T-helper 1 cell (primary cell): ENCODE measurements around the gene ROPN1B.
"Not testable (repeated sequence)": the region's sequence is repeated elsewhere in the genome, so short reads cannot be mapped to it uniquely, and the experiment has no call there.

Experiments
- DNase-seq, 5 donors: peaks; one replicate each; pipeline ENCODE4 v3.0.0-alpha.2; 2012 to 2020

Gene ROPN1B

DNA sequence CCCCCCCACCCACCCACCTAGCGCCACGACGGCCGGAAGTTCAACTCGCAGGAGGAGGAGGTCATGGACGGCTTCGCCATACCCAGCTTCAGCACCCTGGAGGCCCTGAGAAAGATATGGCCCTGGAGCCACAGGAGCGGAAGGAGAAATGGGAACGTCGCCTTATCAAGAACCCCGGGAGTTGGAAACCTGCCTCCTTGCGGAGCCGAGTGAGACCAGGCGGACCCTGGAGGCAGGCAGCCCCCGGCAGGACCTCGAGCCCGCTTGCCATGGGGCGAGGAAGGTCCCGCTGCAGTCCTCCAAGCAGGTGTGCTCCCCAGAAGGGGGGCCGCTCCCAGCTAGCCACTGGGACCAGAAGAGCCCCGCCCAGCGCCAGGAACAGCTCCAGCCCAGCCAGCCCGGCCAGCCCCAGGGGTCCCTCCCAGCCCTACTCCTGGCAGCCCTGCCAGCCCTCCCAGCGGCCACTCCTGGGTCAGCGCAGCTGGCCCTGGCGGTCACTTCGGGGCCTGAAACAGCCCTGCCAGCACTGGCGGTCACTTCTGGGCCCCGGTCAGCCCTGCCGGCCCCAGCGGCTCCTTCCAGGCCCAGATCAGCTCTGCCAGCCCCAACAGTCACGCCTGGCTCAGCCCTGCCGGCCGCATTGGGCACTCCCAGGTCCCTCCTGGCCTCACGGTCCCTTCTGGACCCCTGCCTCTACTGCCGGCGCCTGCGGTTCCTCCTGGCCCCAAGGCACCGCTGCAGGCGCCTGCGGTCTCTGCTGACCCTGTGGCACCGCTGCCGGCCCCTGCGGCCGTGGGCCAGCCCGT is 10.3 kb upstream of the ROPN1B start:
- peak in 1 of 5 donors; percentile 7 for DNase-seq

DNA sequence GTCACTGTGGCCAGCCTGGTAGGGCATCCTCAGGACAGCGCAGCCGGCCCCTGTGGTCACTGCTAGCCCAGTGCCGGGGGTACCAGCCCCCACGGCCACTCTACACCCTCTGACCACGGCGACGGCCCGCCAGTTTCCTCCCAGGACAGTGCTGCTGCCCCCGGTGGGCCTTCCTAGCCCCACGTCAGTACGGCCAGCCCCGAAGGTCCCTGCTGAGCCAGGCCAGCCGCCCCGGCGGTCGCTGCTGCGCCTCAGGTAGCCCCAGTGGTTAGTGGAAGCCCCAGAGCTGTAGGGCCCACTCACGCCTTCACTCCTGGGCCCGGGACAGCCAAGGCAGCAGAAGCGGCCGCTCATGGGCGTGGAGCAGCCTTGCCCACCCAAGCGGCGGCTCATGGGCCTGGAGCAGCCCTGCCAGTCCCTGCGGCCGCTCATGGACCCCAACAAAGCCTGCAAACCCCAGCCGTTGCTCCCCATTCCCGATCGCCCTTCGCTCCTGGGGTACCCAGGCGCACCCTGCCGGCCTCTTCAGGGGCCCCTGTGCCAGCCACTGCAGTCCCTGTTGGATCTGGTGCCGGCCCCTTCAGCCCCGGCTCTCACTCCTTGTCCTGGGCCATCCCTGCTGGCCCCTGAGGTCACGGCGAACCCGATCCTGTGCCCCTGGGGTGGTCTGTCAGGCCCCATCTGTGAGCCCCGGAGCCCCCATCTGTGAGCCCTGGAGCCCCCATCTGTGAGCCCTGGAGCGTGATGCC is 9.5 kb upstream of the ROPN1B start:
- DNase-seq: peak in 1 of 5 donors; percentile 14

DNA sequence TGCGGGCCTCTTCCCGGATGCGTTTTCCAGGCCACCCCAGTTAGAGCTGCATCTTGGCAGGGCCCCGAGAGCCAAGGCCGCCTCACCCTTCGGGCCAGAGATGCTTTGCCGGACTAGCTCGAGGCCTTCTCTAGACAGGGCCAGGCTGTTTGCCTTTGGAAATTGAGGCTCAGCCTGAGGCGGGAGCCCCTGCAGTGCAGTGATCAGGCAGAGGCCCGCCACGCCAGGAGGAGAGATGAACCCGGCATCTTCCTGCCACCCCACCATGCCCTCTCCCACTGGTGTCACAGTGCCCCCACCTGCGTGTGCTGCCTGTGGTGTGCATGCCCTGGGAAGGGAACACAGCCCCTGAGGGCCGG is 8.9 kb upstream of the ROPN1B start:
- no peak for DNase-seq

- DNase-seq: no peak
These were observed 8.3 kb upstream of the ROPN1B start for GRCh38 chr3:125960456-125961288.

DNA sequence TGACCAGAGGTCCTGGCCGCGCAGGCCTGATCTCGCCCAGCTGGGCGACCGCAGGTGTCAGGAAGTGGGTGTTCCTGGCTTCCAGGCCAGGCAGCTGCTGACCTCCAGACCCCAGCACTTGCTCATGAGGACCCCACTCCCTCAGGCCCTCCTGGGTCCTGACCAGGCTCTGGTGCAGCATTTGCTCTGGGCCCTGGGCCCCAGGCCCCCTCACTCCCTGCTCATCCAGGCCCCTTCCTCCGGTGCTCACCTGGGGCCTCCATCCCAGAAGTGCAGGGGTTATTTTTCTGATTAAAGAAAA is 7.7 kb upstream of the ROPN1B start:
- DNase-seq: no peak

DNA sequence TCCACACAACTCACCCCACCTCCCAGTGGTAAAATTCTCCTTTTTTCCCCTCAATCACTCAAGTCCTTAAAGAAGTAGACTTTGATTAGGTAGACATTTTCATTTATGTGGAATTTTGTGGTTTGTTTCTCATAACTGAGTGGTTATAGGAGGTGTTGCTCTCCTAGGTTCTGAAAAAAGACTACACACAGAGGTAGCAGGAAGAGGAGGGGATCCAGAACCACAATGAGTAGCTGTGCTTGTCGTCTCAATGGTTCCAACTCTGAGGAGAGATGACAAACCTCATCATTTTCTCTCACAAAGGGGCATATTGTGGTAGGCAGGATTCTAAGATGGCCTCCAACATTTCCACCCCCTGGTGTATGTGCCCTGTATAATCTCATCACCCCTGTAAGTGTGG is 5.1 kb upstream of the ROPN1B start:
- DNase-seq: not testable (repeated sequence)

GRCh38 chr3:125965505-125965904 is 3.5 kb upstream of the ROPN1B start:
- no peak for DNase-seq

- no peak for DNase-seq
These were observed 1.8 kb upstream of the ROPN1B start for GRCh38 chr3:125967156-125967555.

GRCh38 chr3:125968121-125968520 is 857 bp upstream of the ROPN1B start:
- DNase-seq: not testable (repeated sequence)

- peak in 3 of 5 donors; percentile 7 to 27 (median 10) for DNase-seq
These were observed 3.3 kb downstream of the ROPN1B start for GRCh38 chr3:125971997-125972944.

- not testable (repeated sequence) for DNase-seq
These were observed 6.4 kb downstream of the ROPN1B start for GRCh38 chr3:125975245-125976002.

- not testable (repeated sequence) for DNase-seq
These were observed 7.0 kb downstream of the ROPN1B start for GRCh38 chr3:125976003-125976390.

- not testable (repeated sequence) for DNase-seq
These were observed 8.1 kb downstream of the ROPN1B start for GRCh38 chr3:125977104-125977503.

GRCh38 chr3:125984951-125985350 is 16.0 kb downstream of the ROPN1B start:
- DNase-seq: not testable (repeated sequence)

- peak; percentile 48 to 81 (median 64) for DNase-seq
These were observed 21.4 kb downstream of the ROPN1B start for GRCh38 chr3:125990253-125990970.

DNA sequence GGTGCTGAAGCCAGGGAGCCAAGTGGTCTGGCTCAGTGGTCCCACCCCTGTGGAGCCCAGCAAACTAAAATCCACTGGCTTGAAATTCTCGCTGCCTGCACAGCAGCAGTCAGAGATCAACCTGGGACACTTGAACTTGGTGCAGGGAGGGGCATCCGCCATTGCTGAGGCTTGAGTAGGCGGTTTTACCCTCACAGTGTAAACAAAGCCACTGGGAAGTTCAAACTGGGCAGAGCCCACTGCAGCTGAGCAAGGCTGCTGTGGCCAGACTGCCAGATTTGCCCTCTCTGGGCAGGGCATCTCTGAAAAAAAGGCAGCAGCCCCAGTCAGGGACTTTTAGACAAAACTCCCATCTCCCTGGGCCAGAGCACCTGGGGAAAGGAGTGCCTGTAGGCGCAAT is 27.8 kb downstream of the ROPN1B start:
- DNase-seq: not testable (repeated sequence)

DNA sequence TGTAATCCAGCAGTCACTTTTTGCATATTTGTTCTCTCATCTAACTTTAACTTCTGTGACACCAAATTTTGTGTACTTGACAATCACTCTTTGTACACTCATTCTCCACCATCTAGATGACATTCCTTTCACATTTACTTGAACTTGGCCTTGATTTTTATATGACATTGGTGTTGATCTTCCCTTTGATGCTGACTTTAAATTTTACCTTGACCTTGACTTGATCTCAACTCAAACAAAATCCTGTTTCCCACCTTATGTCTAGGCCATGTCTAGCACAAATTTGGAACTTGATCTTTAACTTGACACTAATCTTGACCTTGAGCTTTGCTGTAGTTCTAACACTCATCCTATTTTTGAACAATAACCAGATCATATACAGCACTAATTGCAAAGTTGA is 33.2 kb downstream of the ROPN1B start:
- DNase-seq: no peak

- DNase-seq: no peak
These were observed 34.6 kb downstream of the ROPN1B start for GRCh38 chr3:126003447-126004190.

GRCh38 chr3:126004217-126004616 is 35.2 kb downstream of the ROPN1B start:
- DNase-seq: no peak

GRCh38 chr3:126004692-126005091 is 35.7 kb downstream of the ROPN1B start:
- DNase-seq: no peak
